Stimulated activated memory B cell treated with anti-CD40 and anti-IgM and Interleukin-4, amounts not matched to agents 10 μg/mL and 1 μg/mL and 100 μg/mL, for 72 hours (primary cell): ENCODE measurements around the gene LRFN2.

Experiments
- ATAC-seq: fragments of 150-1000 bp; cut with Tn5 transposase; 2 replicates; pipeline ENCODE4 v1.10.0; 2021
- H3K27ac Mint-ChIP-seq: one replicate; pipeline ENCODE4 v1.8.0; 2022; ENCODE audit warnings: mild to moderate bottlenecking, mixed read lengths
- H3K27me3 Mint-ChIP-seq: one replicate; pipeline ENCODE4 v1.8.0; 2022; ENCODE audit warnings: mixed read lengths
- H3K36me3 Mint-ChIP-seq: one replicate; pipeline ENCODE4 v1.8.0; 2022; ENCODE audit warnings: mixed read lengths
- H3K4me1 Mint-ChIP-seq: one replicate; pipeline ENCODE4 v1.8.0; 2022; ENCODE audit warnings: mixed read lengths
- H3K4me3 Mint-ChIP-seq: one replicate; pipeline ENCODE4 v1.8.0; 2022; ENCODE audit warnings: mild to moderate bottlenecking, moderate library complexity, mixed read lengths
- H3K9me3 Mint-ChIP-seq: one replicate; pipeline ENCODE4 v1.8.0; 2022; ENCODE audit warnings: mixed read lengths

Gene LRFN2

DNA sequence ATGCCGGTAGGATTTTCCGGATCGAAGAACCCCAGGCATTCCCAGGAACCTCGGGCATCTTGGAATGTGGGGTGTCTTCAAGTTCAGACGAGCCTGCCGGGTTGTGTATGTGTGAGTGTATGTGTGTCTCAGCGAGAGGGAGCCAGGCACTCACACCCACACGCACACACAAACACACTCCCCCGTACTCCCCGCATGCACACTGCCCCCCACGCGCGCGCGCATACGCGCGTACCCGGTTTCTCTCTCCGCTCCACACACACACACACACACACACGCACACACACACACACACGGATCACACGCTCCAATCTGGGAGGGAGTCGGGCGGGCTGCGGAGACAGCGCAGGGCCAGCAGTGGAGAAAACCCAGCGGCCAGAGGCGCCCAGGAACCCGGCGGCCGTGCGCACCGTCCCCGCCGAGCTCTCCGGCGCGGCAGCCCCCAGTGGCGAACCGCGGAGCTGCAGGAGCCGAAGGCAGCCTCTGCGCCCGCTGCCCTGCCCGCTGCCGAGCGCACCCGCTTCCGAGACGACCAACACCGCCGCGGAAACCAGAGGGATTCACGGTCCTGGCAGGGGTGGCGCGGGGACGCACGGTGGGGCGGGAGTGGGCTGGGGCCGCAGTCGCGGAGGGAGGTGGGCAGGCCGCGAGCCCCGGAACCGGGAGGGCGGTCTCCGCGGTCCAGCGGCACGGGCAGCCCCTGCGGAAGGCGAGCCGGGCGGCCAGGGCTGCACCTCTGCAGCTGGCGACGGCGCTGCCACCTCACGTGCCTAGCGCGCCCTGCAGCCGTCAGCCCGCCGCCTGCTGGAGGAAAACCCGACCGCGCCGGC lies at the start of gene LRFN2:
LRFN2 (minus strand) TSS at position 125 of the 830 bp plus-strand sequence.
- ATAC-seq, result peak; percentile 79
- H3K36me3 Mint-ChIP-seq, result no peaks in the 10 kb centered on the region
- H3K4me1 Mint-ChIP-seq, result peaks cover 14% of the 10 kb centered on the region
- peaks cover 65% of the 10 kb centered on the region for H3K27me3 Mint-ChIP-seq
- peak within 1 kb of the TSS; percentile 78 for H3K4me3 Mint-ChIP-seq
- peaks cover 2% of the 10 kb centered on the region for H3K9me3 Mint-ChIP-seq
- no peak within 1 kb of the TSS for H3K27ac Mint-ChIP-seq

DNA sequence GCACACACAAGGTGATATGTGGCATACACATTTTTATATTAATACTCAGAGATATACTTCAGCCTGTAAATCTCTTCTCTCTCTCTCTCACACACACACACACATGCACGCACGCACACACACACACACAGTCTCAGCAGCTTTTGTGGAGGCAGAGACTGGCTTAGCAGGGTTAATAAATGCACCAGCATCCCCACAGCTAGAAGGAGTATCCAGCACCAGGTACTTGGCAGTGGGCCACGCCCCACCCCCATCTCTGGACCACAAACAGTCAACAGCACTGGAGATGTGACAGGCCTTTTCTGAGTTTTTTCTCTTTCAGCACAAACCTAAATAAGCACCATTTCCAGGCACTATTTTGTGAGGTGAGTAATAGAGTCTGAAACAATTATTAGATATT lies 47.3 kb upstream of the LRFN2 start:
- H3K4me1 Mint-ChIP-seq, result no peaks in the 10 kb centered on the region
- no peak for ATAC-seq
- no peak overlapping the region for H3K27ac Mint-ChIP-seq
- no peak overlapping the region for H3K4me3 Mint-ChIP-seq
- H3K9me3 Mint-ChIP-seq, result no peaks in the 10 kb centered on the region
- H3K27me3 Mint-ChIP-seq, result no peaks in the 10 kb centered on the region
- no peaks in the 10 kb centered on the region for H3K36me3 Mint-ChIP-seq

DNA sequence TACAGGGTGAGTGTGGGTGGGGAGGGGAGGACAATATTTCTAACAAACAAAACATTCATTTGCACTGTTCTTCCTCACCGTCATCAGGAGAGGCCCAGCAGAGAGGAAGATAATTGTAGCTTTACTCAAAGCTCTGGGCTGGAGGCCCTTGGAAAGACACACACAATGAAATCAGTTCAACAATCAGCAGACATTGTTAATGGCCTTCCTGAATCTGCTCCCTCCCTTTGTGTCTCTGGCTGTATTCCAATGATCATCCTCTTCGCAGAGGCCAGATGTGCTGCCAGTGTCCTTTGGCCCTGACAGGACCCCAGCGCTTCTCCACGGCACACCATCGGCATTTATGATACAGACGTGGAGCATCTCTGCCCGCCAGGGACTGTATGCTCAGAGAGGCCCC lies 44.6 kb upstream of the LRFN2 start:
- Mint-ChIP-seq H3K4me3 (no peak overlapping the region), H3K9me3 (no peaks in the 10 kb centered on the region), H3K27ac (no peak overlapping the region), H3K36me3 (no peaks in the 10 kb centered on the region), H3K4me1 (no peaks in the 10 kb centered on the region), H3K27me3 (no peaks in the 10 kb centered on the region)
- no peak for ATAC-seq

DNA sequence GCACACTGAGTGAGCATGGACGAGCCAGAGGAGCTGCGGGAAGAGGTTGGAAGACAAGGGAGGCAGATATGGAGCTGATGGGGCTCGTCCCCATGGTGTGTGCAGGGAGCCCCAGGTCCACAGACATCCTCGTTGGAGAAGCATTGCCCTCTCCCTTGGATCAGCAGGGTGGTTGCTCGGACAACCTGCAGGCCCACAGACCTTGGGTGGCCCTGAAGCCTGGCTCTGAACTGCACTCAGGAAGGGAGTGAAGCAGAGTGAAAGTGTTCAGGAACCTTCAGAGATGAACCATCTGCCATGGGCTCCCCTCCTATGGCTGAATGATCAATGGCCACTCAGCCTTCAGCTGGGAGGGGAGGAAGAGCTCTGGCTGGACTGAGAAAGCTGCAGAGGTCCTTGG lies 43.3 kb upstream of the LRFN2 start:
- ATAC-seq, result no peak
- Mint-ChIP-seq H3K9me3 (peaks cover 8% of the 10 kb centered on the region), H3K4me3 (no peak overlapping the region), H3K36me3 (no peaks in the 10 kb centered on the region), H3K27me3 (no peaks in the 10 kb centered on the region), H3K27ac (no peak overlapping the region), H3K4me1 (no peaks in the 10 kb centered on the region)

DNA sequence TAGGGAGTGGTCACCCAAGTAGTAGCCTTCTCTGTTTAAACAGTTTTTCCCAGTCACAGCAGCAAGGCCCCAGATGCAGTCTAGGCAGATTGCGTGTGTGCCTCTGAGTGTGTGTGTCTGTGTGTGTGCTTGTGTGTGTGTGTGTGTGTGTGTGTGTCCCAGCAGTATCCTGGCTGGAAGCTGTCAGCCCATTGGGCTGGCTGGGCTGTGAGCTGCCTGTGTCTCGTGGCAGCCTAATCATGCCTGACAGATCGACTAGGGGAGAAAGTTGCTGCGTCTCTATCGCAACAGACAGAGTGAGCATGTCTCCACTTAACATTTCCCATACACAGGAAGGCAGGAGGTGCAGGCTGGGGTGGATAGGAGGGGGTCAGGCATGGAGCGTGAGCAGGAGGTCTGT lies 42.9 kb upstream of the LRFN2 start:
- Mint-ChIP-seq H3K27ac (no peak overlapping the region), H3K27me3 (no peaks in the 10 kb centered on the region), H3K4me1 (no peaks in the 10 kb centered on the region), H3K36me3 (no peaks in the 10 kb centered on the region), H3K4me3 (no peak overlapping the region), H3K9me3 (peaks cover 8% of the 10 kb centered on the region)
- no peak for ATAC-seq

DNA sequence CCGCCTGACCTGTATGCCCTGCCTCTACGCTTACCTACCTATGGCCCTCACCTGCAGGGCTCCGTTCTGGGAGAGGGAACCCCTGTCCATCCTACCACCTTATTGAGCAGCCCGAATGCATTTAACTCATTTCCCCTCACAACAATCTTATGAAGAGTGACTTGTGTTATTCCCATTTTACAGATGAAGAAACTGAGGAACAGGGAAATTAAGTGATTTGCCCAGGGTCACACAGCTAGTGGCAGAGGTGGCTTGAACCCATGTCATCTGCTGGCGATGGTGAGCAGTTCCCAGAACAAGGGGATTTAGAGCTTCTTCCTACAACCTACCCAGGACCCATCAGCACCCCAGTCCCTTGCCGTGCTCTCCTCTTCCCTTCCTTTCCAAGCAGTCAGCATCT lies 42.3 kb upstream of the LRFN2 start:
- Mint-ChIP-seq H3K27ac (no peak overlapping the region), H3K9me3 (peaks cover 8% of the 10 kb centered on the region), H3K4me1 (no peaks in the 10 kb centered on the region), H3K4me3 (no peak overlapping the region), H3K27me3 (no peaks in the 10 kb centered on the region), H3K36me3 (no peaks in the 10 kb centered on the region)
- ATAC-seq, result no peak

DNA sequence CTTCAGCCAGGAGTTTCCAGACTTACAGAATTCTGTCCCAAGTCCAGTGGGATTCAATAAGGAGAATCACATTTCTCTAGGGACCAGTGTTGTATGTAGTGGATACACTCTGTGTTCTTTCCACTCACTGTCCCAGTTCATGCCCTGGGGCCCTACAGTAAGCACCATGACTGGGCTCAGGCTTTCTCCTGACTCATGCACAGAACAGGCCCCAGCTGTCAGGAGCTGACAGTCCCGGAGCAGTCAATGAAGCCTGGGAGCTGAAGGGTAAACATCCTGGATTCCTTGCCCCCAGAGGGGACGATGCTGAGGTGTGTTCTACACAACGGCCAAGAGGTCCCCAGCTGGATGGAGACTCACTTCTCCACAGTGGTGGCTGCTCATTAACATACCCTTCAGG lies 40.2 kb upstream of the LRFN2 start:
- H3K36me3 Mint-ChIP-seq, result no peaks in the 10 kb centered on the region
- no peak for ATAC-seq
- no peaks in the 10 kb centered on the region for H3K4me1 Mint-ChIP-seq
- peaks cover 8% of the 10 kb centered on the region for H3K9me3 Mint-ChIP-seq
- H3K4me3 Mint-ChIP-seq, result no peak overlapping the region
- no peaks in the 10 kb centered on the region for H3K27me3 Mint-ChIP-seq
- H3K27ac Mint-ChIP-seq, result no peak overlapping the region

DNA sequence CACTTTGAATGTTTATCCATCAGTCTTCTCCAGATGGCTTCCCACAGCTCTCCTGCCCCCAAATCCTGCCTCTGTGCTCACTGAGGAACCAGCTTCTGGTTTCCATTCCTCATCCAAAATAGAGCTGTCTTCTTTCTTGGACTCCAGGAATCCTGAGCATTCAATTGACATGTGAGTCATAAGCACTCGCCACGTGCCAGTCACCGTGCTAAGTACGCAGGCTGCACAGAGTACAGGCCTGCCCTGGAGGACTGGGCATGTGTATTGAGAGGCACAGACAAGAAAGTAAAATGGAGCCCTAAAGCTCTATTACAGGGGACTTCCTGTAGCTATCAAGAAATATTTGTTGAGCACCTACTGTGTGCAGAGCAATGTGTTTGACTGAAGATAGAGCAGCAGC lies 39.7 kb upstream of the LRFN2 start:
- no peak overlapping the region for H3K27ac Mint-ChIP-seq
- H3K4me3 Mint-ChIP-seq, result no peak overlapping the region
- H3K9me3 Mint-ChIP-seq, result peaks cover 8% of the 10 kb centered on the region
- no peaks in the 10 kb centered on the region for H3K4me1 Mint-ChIP-seq
- H3K27me3 Mint-ChIP-seq, result no peaks in the 10 kb centered on the region
- ATAC-seq, result no peak
- no peaks in the 10 kb centered on the region for H3K36me3 Mint-ChIP-seq

DNA sequence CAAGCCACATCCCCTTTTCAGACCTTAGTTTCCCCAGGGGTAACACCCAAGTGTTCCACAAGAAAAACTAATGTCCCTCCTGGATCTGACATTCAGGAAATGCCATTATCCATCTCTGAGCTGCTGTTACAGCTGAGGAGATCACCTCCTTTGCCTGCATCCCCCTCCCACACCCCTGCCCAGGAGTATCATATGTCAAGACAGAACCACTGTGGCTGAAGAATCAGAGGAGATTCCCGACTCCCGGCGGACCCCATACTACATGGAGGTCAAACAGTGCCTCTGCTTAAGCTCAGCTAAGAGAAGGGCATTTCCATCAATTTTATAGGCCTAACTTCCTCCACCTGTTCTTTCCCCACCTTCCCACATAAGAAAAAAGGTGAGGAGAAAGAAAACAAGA lies 36.8 kb upstream of the LRFN2 start:
- H3K36me3 Mint-ChIP-seq, result no peaks in the 10 kb centered on the region
- ATAC-seq, result no peak
- H3K27me3 Mint-ChIP-seq, result no peaks in the 10 kb centered on the region
- H3K9me3 Mint-ChIP-seq, result peaks cover 8% of the 10 kb centered on the region
- H3K4me1 Mint-ChIP-seq, result no peaks in the 10 kb centered on the region
- no peak overlapping the region for H3K4me3 Mint-ChIP-seq
- no peak overlapping the region for H3K27ac Mint-ChIP-seq

DNA sequence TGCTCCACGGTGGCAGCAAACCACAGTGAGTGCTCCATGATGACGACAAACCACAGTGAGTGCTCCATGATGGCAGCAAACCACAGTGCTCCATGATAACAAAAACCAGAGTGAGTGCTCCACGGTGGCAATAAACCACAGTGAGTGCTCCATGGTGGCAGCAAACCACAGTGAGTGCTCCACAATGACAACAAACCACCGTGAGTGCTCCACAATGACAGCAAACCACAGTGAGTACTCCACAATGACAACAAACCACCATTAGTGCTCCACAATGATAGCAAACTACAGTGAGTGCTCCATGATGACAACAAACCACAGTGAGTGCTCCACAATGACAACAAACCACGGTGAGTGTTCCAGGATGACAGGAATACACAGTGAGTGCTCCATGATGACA lies 36.0 kb upstream of the LRFN2 start:
- Mint-ChIP-seq H3K4me3 (no peak overlapping the region), H3K27me3 (no peaks in the 10 kb centered on the region), H3K4me1 (no peaks in the 10 kb centered on the region), H3K9me3 (peaks cover 8% of the 10 kb centered on the region), H3K27ac (no peak overlapping the region), H3K36me3 (no peaks in the 10 kb centered on the region)
- no peak for ATAC-seq

DNA sequence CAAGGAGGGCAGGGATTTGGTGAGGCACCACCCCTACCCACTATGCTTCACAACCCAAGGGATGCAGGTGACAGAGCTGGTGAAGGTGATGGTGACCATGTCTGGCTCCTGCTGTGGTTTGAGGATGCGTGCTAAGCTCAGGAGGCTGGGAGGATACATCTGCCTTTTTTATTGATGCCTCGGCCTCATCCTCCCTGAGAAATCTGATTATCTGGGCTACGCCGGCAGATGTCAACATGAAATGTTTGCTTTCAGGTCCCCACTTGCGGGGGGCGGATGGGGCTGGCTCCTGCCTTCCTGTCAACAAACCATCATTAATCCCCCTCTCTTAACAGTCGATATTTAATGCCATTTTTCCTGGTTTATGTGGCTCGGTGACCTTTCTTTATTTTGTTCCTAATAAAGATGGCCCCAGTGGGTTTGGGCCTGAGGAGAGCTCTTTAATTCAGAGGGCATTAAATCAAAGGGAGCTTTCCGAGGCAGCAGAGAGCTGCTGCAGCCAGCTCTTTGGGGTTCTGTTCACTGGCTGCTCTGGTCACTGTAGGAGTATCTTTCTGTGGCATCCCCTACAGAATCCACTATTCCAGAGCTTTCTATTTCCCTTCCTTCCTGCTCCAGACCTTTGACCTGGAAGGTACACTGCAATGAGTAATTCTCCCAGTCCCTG lies 33.5 kb upstream of the LRFN2 start:
- Mint-ChIP-seq H3K27me3 (peaks cover 11% of the 10 kb centered on the region), H3K9me3 (peaks cover 5% of the 10 kb centered on the region), H3K36me3 (no peaks in the 10 kb centered on the region), H3K4me3 (no peak overlapping the region), H3K4me1 (no peaks in the 10 kb centered on the region), H3K27ac (no peak overlapping the region)
- no peak for ATAC-seq

DNA sequence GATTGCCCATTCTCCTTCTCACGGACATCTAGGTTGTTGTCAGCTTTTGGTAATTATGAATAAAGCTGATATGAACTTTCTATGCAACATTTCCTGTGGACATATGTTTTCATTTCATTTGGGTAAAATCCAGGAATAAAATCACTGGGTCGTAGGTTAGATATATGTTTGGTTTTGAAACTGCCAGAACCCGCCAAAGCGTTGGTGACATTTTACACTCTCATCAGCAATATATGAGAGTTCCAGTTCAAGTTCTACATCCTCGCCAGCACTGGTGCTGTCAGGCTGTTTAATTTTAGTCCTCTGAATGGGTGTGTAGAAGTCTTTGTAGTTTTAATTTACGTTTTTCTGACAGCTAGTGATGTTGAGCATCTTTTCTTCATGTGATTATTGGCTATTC lies 27.5 kb upstream of the LRFN2 start:
- Mint-ChIP-seq H3K36me3 (no peaks in the 10 kb centered on the region), H3K27ac (no peak overlapping the region), H3K27me3 (peaks cover 33% of the 10 kb centered on the region), H3K9me3 (peaks cover 3% of the 10 kb centered on the region), H3K4me1 (no peaks in the 10 kb centered on the region), H3K4me3 (no peak overlapping the region)
- ATAC-seq, result no peak

DNA sequence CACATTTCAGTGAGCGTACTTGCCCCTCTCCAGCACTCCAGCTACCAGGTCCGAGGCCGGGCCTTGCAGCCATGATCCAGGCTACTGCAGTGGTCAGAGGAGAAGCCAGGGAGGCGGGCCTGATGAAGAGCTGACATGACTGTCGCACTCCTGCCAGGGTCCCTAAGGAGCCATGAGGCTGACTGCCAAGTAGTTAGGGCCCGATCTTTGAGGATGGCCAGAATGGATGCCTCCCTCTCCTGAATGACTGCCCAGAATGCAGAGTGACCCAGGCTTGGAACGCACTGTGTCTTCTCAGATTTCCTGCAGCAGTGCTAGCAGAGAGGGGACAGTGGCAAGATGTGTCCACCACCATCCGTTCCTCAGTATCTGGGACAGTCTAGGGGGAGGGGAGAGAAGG lies 24.7 kb upstream of the LRFN2 start:
- H3K4me1 Mint-ChIP-seq, result no peaks in the 10 kb centered on the region
- peak; percentile 24 for ATAC-seq
- no peaks in the 10 kb centered on the region for H3K36me3 Mint-ChIP-seq
- H3K9me3 Mint-ChIP-seq, result no peaks in the 10 kb centered on the region
- no peak overlapping the region for H3K27ac Mint-ChIP-seq
- no peak overlapping the region for H3K4me3 Mint-ChIP-seq
- peaks cover 33% of the 10 kb centered on the region for H3K27me3 Mint-ChIP-seq

DNA sequence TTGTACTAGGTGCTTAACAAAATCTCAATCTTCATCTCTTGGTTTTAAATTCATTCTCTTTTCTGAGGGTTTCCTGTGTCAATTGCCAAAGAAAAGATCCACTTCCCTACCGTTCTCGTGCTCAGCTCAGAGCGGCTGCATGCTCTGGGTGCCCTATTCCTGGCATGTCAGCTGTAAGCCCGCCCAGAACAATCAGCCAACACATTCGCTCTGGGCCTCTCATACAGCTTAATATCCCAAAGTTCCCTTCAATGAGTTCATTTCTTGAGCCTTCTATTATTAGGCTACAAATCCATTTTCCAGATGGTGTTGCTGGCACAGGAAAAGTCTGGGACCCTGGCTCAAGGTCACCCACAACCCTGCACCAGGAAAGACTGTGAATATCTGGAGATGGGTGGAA lies 24.3 kb upstream of the LRFN2 start:
- H3K36me3 Mint-ChIP-seq, result no peaks in the 10 kb centered on the region
- no peak overlapping the region for H3K27ac Mint-ChIP-seq
- ATAC-seq, result no peak
- H3K9me3 Mint-ChIP-seq, result no peaks in the 10 kb centered on the region
- H3K27me3 Mint-ChIP-seq, result peaks cover 30% of the 10 kb centered on the region
- no peak overlapping the region for H3K4me3 Mint-ChIP-seq
- H3K4me1 Mint-ChIP-seq, result no peaks in the 10 kb centered on the region

DNA sequence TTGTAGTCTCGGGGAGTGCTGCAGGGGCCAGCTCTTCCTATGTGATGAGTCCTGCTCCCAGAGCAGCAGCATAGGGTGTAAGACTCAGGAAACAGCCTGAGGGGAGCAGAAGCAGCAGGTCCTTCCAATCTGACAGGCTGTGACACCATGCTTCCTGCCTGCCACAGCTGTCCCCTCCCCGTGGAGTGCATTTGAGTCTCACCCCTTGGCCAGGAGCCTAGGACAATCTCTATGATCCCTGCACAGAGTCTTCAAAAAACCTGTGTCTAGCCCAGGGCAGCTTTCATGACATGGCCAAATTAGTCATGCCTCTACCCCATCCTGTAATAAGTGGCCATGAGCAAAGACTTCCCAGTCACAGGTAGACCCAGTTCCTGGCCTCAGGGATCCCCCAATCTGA lies 23.1 kb upstream of the LRFN2 start:
- Mint-ChIP-seq H3K4me1 (no peaks in the 10 kb centered on the region), H3K4me3 (no peak overlapping the region), H3K9me3 (no peaks in the 10 kb centered on the region), H3K27ac (no peak overlapping the region), H3K27me3 (peaks cover 28% of the 10 kb centered on the region), H3K36me3 (no peaks in the 10 kb centered on the region)
- no peak for ATAC-seq

DNA sequence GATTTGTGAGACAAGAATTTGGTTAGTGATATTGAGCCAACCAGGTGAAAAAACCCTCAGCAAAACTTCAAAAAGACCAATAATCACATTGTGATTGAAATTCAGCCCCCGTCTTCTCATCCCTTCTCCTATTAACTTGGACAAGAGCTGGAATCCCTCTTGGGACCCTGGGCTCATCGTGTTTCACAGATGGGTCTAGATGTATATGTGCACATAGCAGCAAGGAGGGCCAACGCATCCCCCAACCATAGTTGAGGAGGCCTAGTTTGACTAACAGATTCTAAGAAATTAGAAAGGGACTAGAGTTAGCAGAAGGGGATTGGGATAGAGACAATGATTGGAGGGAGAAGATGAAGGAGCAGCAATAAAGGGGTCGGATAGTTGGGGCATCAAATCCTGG lies 19.8 kb upstream of the LRFN2 start:
- no peaks in the 10 kb centered on the region for H3K9me3 Mint-ChIP-seq
- no peak for ATAC-seq

More for the DNA sequence above, 19.8 kb upstream of the LRFN2 start:
- Mint-ChIP-seq H3K36me3 (no peaks in the 10 kb centered on the region), H3K4me1 (no peaks in the 10 kb centered on the region), H3K27ac (no peak overlapping the region), H3K4me3 (no peak overlapping the region), H3K27me3 (peaks cover 43% of the 10 kb centered on the region)
